ENCODE measurements around the gene CBLB.

CBLB gene

GRCh38 chr3:105868742-105869530 lies at the start of gene CBLB:
Gene CBLB (minus strand): TSS chr3:105869012. CDS start chr3:105867577, 1,435 bp downstream.
- no peak for TF ChIP-seq CTCF (IDR thresholded peaks at IDR 0.05; ENCODE audit: low read depth, low read length, missing control alignments)
- peak within 1 kb of the TSS; percentile 86 for H3K4me3 ChIP-seq (replicated peaks; ENCODE audit: low read depth, low read length)
- DNase-seq (ENCODE audit: extremely low read depth, low read depth) = peak; percentile 86

DNA sequence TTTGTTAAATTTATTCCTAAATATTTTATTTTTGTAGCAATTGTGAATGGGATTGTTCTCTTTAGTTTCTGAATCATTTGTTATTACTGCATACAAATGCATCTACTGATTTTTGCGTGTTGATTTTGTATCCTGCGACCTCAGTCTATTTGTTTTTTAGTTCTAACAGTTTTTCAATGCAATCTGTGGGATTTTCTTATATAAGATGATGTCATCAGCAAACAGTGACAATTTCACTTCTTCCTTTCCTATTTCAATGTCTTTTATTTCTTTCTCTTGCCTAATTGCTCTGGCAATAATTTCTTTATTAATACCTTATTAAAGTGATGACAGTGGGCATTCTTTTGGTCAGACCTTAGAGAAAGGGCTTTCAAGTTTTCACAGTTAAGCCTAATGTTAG lies 48.0 kb upstream of the CBLB start:
- no peak for DNase-seq (ENCODE audit: extremely low read depth, low read depth)
- no peak for TF ChIP-seq CTCF (IDR thresholded peaks at IDR 0.05; ENCODE audit: low read depth, low read length, missing control alignments)

DNA sequence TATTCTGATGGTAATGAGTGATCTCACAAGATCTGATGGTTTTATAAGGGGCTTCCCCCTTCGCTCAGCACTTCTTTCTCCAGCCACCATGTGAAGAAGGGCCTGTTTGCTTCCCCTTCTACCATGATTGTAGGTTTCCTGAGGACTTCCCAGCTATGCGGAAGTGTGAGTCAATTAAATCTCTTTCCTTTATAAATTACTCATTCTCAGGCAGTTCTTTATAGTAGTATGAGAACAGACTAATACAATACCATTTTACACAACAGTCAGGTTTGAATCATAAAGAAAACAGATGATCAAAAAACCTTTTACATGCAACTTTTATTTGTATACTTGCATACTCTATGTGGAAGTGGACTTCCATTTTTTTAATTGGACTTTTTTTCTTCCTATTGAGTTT lies 46.7 kb upstream of the CBLB start:
- TF ChIP-seq CTCF (IDR thresholded peaks at IDR 0.05; ENCODE audit: low read depth, low read length, missing control alignments) = no peak
- no peak for DNase-seq (ENCODE audit: extremely low read depth, low read depth)
- H3K4me3 ChIP-seq (replicated peaks; ENCODE audit: low read depth, low read length) = no peak overlapping the region

More for the DNA sequence above, 48.0 kb upstream of the CBLB start:
- no peak overlapping the region for H3K4me3 ChIP-seq (replicated peaks; ENCODE audit: low read depth, low read length)

GRCh38 chr3:105913616-105914015 lies 44.8 kb upstream of the CBLB start:
- no peak for DNase-seq (ENCODE audit: extremely low read depth, low read depth)
- TF ChIP-seq CTCF (IDR thresholded peaks at IDR 0.05; ENCODE audit: low read depth, low read length, missing control alignments) = no peak

GRCh38 chr3:105912891-105913290 lies 44.1 kb upstream of the CBLB start:
- no peak overlapping the region for H3K4me3 ChIP-seq (replicated peaks; ENCODE audit: low read depth, low read length)
- DNase-seq (ENCODE audit: extremely low read depth, low read depth) = no peak
- no peak for TF ChIP-seq CTCF (IDR thresholded peaks at IDR 0.05; ENCODE audit: low read depth, low read length, missing control alignments)

More at GRCh38 chr3:105913616-105914015, 44.8 kb upstream of the CBLB start:
- no peak overlapping the region for H3K4me3 ChIP-seq (replicated peaks; ENCODE audit: low read depth, low read length)

DNA sequence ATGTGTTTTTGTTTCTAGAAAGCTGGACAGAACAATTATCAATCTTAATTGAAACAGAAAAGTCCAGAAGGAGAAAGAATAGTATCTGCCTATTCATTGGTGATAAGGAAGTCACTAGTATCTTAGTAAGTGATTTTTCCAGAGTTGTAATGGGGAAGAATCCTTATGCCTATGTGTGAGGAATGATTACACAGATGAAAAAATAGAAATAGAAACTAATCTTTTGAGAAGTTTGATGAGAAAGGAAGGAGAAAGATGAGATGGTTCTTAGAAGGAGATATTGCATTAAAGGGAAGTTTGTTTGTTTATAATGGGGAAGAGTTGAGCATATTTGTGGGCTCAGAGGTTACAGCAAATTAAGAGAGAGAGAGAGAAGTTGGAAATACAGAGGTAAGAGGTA lies 42.7 kb upstream of the CBLB start:
- DNase-seq (ENCODE audit: extremely low read depth, low read depth) = no peak
- H3K4me3 ChIP-seq (replicated peaks; ENCODE audit: low read depth, low read length) = no peak overlapping the region
- no peak for TF ChIP-seq CTCF (IDR thresholded peaks at IDR 0.05; ENCODE audit: low read depth, low read length, missing control alignments)
